Left forelimb (tissue), 1 donor: Measurements from ENCODE around the gene TLR9.
"Not testable (repeated sequence)": the region's sequence is repeated elsewhere in the genome, so short reads cannot be mapped to it uniquely, and the experiment has no call there.

Experiments
- DNase-seq: peaks from one replicate; pipeline ENCODE4 v3.0.0-alpha.2; 2018; ENCODE audit warnings: low spot score

TLR9 gene

GRCh38 chr3:52225452-52226228 lies at the start of gene TLR9:
Gene TLR9, minus strand, starts transcription at chr3:52225645. Its CDS starts 116 bp downstream, at chr3:52225529.
- DNase-seq = no peak

GRCh38 chr3:52274781-52275180 lies 49.3 kb upstream of the TLR9 start:
- not testable (repeated sequence) for DNase-seq

- no peak for DNase-seq
Observed at GRCh38 chr3:52272831-52273230, 47.4 kb upstream of the TLR9 start.

- DNase-seq = not testable (repeated sequence)
Observed at GRCh38 chr3:52272172-52272571, 46.7 kb upstream of the TLR9 start.

- DNase-seq = no peak
Observed at GRCh38 chr3:52270252-52270754, 44.9 kb upstream of the TLR9 start.

GRCh38 chr3:52269776-52270175 lies 44.3 kb upstream of the TLR9 start:
- DNase-seq = no peak

GRCh38 chr3:52268036-52268435 lies 42.6 kb upstream of the TLR9 start:
- DNase-seq = no peak

- no peak for DNase-seq
Observed at GRCh38 chr3:52265387-52265786, 39.9 kb upstream of the TLR9 start.

- DNase-seq = no peak
Observed at GRCh38 chr3:52262447-52262846, 37.0 kb upstream of the TLR9 start.

GRCh38 chr3:52259448-52259847 lies 34.0 kb upstream of the TLR9 start:
- DNase-seq = no peak

GRCh38 chr3:52259035-52259434 lies 33.6 kb upstream of the TLR9 start:
- no peak for DNase-seq

- DNase-seq = no peak
Observed at GRCh38 chr3:52257911-52258310, 32.5 kb upstream of the TLR9 start.

GRCh38 chr3:52256622-52257021 lies 31.2 kb upstream of the TLR9 start:
- DNase-seq = no peak

GRCh38 chr3:52256159-52256558 lies 30.7 kb upstream of the TLR9 start:
- DNase-seq = no peak

- DNase-seq = no peak
Observed at GRCh38 chr3:52254608-52255007, 29.2 kb upstream of the TLR9 start.

- DNase-seq = no peak
Observed at GRCh38 chr3:52253314-52254304, 28.2 kb upstream of the TLR9 start.

GRCh38 chr3:52250122-52250521 lies 24.7 kb upstream of the TLR9 start:
- no peak for DNase-seq

- DNase-seq = no peak
Observed at GRCh38 chr3:52249683-52250082, 24.2 kb upstream of the TLR9 start.

GRCh38 chr3:52248816-52249547 lies 23.5 kb upstream of the TLR9 start:
- DNase-seq = no peak

- DNase-seq = no peak
Observed at GRCh38 chr3:52248165-52248541, 22.7 kb upstream of the TLR9 start.

GRCh38 chr3:52247409-52248164 lies 22.1 kb upstream of the TLR9 start:
- DNase-seq = no peak
